Endothelial cell (in vitro differentiated cells): ENCODE data around the gene ABCC12. TPM values are rescaled to one million over a fixed set of nuclear protein-coding genes. Genes with fewer than 3 reads are reported as not detected.

Source experiments
- DNase-seq: peaks from one replicate; pipeline ENCODE4 v3.0.0; 2021; ENCODE audit warnings: low spot score
- H3K27ac Mint-ChIP-seq: one replicate; pipeline ENCODE4 v1.8.0; 2021; ENCODE audit warnings: mixed read lengths, inconsistent platforms; ENCODE audit not compliant: unreplicated experiment
- H3K27me3 Mint-ChIP-seq: one replicate; pipeline ENCODE4 v1.8.0; 2021; ENCODE audit warnings: mild to moderate bottlenecking, moderate library complexity, mixed read lengths, inconsistent platforms; ENCODE audit not compliant: unreplicated experiment
- H3K36me3 Mint-ChIP-seq: one replicate; pipeline ENCODE4 v1.8.0; 2021; ENCODE audit warnings: mild to moderate bottlenecking, low read depth, mixed read lengths, inconsistent platforms; ENCODE audit not compliant: unreplicated experiment
- H3K4me1 Mint-ChIP-seq: one replicate; pipeline ENCODE4 v1.8.0; 2021; ENCODE audit warnings: mild to moderate bottlenecking, mixed read lengths, inconsistent platforms; ENCODE audit not compliant: unreplicated experiment
- H3K4me3 Mint-ChIP-seq: one replicate; pipeline ENCODE4 v1.8.0; 2021; ENCODE audit warnings: mild to moderate bottlenecking, mixed read lengths, inconsistent platforms; ENCODE audit not compliant: unreplicated experiment
- H3K9me3 Mint-ChIP-seq: one replicate; pipeline ENCODE4 v1.8.0; 2021; ENCODE audit warnings: mixed read lengths, inconsistent platforms; ENCODE audit not compliant: unreplicated experiment
- CTCF ChIP-seq: fragments of 200-600 bp; sonication (generic); IDR thresholded peaks from one replicate; pipeline ENCODE4 v1.5.0; 2021; ENCODE audit warnings: antibody characterized with exemption; ENCODE audit not compliant: unreplicated experiment
- total RNA-seq: library from RNA; stranded (reverse); fragmentation: NEBNext Ultra II Directional; extraction: Animal tissue kit (Norgen Biotek cat#: 25700); gene quantifications from one replicate; pipeline ENCODE4 v1.2.1, GENCODE V29; 2021; ENCODE audit not compliant: unreplicated experiment

Gene ABCC12
- total RNA-seq, 1 donor from 2014 or later: 0.31 TPM

- Mint-ChIP-seq H3K36me3 (peaks cover 8% of the 10 kb centered on the region), H3K9me3 (no peaks in the 10 kb centered on the region), H3K27ac (no peak overlapping the region), H3K27me3 (peaks cover 6% of the 10 kb centered on the region), H3K4me3 (no peak overlapping the region), H3K4me1 (peaks cover 13% of the 10 kb centered on the region)
- no peak for TF ChIP-seq CTCF
- DNase-seq: no peak
These were observed 28.8 kb downstream of the ABCC12 start for GRCh38 chr16:48126801-48127644.

GRCh38 chr16:48125888-48126287, 29.9 kb downstream of the ABCC12 start:
- Mint-ChIP-seq H3K36me3 (peaks cover 8% of the 10 kb centered on the region), H3K9me3 (no peaks in the 10 kb centered on the region), H3K27ac (no peak overlapping the region), H3K4me1 (peaks cover 13% of the 10 kb centered on the region), H3K27me3 (peaks cover 6% of the 10 kb centered on the region), H3K4me3 (no peak overlapping the region)
- no peak for DNase-seq
- no peak for TF ChIP-seq CTCF

- H3K4me1 Mint-ChIP-seq: peaks cover 13% of the 10 kb centered on the region
- TF ChIP-seq CTCF: no peak
- no peak for DNase-seq
These were observed 31.5 kb downstream of the ABCC12 start for GRCh38 chr16:48124266-48124665.

GRCh38 chr16:48123104-48123788, 32.5 kb downstream of the ABCC12 start:
- no peaks in the 10 kb centered on the region for H3K9me3 Mint-ChIP-seq
- no peak for DNase-seq
- no peak for TF ChIP-seq CTCF
- H3K27me3 Mint-ChIP-seq: peaks cover 8% of the 10 kb centered on the region
- H3K27ac Mint-ChIP-seq: no peak overlapping the region
- H3K4me3 Mint-ChIP-seq: no peak overlapping the region
- H3K4me1 Mint-ChIP-seq: peaks cover 13% of the 10 kb centered on the region
- H3K36me3 Mint-ChIP-seq: peaks cover 8% of the 10 kb centered on the region

More at GRCh38 chr16:48124266-48124665, 31.5 kb downstream of the ABCC12 start:
- peaks cover 8% of the 10 kb centered on the region for H3K36me3 Mint-ChIP-seq
- no peak overlapping the region for H3K27ac Mint-ChIP-seq
- H3K4me3 Mint-ChIP-seq: no peak overlapping the region
- peaks cover 6% of the 10 kb centered on the region for H3K27me3 Mint-ChIP-seq
- no peaks in the 10 kb centered on the region for H3K9me3 Mint-ChIP-seq

- peaks cover 13% of the 10 kb centered on the region for H3K27me3 Mint-ChIP-seq
- H3K4me3 Mint-ChIP-seq: no peak overlapping the region
- H3K9me3 Mint-ChIP-seq: no peaks in the 10 kb centered on the region
- H3K27ac Mint-ChIP-seq: no peak overlapping the region
- TF ChIP-seq CTCF: no peak
- H3K36me3 Mint-ChIP-seq: peaks cover 10% of the 10 kb centered on the region
- DNase-seq: no peak
- H3K4me1 Mint-ChIP-seq: peaks cover 7% of the 10 kb centered on the region
These were observed 34.5 kb downstream of the ABCC12 start for GRCh38 chr16:48121276-48121675.
